HG03469 (cell line): ENCODE data around the gene FOXA3.

ENCODE experiments used
- ATAC-seq: cut with Tn5 transposase; IDR thresholded peaks from one replicate; pipeline ENCODE4 v1.9.1; 2021; ENCODE audit warnings: mild to moderate bottlenecking, moderate library complexity, moderate number of reproducible peaks; ENCODE audit not compliant: unreplicated experiment

FOXA3 gene

DNA sequence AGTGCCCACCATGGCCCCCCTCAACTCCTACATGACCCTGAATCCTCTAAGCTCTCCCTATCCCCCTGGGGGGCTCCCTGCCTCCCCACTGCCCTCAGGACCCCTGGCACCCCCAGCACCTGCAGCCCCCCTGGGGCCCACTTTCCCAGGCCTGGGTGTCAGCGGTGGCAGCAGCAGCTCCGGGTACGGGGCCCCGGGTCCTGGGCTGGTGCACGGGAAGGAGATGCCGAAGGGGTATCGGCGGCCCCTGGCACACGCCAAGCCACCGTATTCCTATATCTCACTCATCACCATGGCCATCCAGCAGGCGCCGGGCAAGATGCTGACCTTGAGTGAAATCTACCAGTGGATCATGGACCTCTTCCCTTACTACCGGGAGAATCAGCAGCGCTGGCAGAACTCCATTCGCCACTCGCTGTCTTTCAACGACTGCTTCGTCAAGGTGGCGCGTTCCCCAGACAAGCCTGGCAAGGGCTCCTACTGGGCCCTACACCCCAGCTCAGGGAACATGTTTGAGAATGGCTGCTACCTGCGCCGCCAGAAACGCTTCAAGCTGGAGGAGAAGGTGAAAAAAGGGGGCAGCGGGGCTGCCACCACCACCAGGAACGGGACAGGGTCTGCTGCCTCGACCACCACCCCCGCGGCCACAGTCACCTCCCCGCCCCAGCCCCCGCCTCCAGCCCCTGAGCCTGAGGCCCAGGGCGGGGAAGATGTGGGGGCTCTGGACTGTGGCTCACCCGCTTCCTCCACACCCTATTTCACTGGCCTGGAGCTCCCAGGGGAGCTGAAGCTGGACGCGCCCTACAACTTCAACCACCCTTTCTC lies 8.2 kb downstream of the FOXA3 start:
- ATAC-seq, result no peak

DNA sequence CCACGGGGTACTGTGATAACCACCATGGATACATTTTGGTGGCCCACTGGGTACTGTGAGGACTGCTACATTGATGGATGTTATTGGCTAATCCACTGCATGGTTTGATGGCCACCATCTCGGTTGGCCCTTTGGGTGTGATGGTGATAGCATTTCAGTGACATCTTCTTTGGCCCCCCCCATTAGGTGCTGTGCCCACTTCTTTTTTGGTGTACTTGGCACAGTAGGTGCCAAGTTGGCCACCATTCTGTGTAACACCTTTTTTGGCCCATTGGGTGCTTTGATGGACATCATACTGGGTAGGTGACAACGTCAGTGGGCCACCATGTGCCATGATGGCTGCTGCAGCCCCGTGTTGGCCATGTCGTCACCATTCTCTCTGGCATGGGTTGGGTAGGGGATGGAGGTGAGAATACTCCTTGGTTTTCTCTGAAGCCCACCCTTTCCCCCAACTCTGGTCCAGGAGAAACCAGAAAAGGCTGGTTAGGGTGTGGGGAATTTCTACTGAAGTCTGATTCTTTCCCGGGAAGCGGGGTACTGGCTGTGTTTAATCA lies 9.2 kb downstream of the FOXA3 start:
- no peak for ATAC-seq

DNA sequence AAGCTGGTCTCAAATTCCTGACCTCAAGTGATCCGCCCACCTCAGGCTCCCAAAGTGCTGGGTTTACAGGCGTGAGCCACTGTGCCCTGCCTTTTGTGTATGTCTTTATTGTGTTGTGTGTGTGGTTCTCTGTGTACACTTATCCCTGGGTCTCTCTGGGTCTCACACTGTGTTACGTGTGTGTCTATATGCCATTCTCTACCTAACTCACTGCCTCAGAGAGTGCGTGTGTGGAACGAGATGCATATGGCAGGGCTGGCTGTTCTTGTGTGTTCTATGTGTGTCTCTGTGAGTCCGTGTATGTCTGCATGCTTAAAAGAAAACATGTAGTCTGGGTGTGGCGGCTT lies 10.5 kb downstream of the FOXA3 start:
- ATAC-seq, result no peak

DNA sequence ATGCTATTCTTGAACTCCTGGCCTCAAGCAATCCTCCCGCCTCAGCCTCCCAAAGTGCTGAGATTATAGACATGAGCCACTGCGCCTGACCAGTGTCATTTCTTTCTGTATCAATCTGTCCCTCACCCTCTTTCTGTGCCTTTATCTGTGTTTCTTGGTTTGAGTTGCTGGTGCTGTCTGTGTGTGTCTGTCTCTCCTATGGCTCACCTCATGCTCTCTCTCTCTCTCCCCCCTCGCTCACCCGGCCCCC lies 12.0 kb downstream of the FOXA3 start:
- ATAC-seq, result no peak

DNA sequence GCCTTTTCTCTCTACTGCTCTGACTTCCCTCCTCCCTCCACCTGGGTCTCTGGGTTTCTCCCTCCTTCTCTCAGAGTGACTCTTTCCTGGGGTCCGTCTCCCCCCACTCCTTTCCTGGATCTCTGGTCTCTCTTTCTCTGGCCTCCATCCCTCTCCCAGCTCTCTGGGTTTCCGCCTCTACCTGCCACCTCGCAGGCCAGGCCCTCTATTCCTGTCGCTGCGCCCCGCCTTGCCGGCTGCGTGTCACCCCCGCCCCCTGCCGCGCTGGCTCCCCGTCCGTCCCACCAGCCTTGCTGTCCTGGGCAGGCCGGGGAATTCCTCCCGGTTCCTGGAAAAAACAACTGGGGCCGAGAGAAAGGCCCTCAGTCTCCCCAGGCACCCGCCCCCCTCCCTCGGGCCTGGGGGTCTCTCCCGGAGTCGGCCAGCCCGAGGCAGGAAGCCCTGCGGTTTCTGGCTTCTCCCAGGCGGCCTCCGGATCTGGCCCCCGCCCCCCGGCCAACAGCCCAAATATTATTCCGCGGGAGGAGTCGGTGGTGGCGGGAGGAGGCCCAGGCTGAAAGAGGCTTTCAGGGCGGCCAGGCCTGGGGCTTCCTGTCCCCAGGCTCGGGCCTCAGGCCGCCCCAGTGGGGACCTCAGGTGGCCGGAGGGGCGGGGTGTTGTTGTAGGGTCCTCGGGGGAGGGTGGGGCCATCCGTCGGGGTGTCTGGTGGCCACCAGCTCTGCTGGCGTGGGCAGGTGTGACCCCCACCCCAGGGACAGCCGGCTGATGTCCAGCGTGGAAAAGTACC lies 12.5 kb downstream of the FOXA3 start:
- no peak for ATAC-seq

DNA sequence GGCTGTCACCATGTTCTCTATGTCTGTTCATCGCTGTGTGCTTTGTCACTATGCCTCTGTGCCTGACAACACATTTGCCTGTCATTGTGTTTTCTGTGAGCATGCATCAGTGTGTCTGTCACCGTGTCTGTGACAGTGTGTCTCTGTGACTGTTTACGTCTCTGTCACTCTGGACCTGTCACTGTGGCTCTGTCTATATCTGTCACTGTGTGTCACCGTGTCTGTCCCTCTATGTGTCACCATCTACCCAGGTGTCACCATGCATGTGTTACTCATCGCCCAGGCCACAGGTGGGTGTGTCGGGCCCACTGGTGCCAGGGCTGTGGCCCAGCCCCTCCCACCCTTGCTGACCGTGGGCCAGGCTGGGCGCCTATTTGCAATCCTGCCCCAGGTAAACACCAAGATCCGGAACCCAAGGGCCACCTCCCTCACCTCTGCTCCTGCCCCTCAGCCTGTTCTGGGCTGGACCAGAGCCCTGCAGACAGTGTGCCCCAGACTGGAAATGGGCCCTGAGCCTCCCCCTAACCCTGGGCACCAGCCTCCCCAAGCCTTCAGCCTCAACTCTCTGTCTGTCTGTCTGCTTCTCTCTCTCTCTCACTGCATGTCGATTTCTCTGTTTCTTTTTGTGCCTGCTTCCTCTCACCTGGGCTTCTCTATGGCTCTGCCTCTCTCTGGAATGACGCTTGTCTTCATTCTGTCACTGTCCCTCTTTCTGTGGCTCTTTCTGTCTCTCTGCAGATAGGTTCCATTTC lies 14.1 kb downstream of the FOXA3 start:
- no peak for ATAC-seq

DNA sequence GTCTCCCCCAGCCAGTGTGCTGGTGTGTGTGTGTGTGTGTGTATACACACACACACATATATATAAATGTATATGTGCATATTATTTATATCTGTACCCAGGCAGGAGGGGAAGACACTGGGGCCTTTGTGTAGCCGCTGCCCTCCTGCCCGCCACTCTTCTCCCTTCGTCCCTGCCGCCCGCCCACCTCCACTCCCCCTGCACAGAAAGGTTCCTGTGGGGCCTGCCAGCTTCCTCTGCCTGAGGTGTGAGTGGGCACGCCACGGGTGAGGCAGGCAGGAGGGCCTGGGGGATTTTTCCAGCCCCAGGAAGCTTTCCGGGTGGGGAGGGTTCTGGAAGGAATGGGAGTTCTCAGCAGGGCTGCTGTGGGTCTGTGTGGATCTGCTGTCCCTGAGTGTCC lies 14.9 kb downstream of the FOXA3 start:
- ATAC-seq, result no peak

DNA sequence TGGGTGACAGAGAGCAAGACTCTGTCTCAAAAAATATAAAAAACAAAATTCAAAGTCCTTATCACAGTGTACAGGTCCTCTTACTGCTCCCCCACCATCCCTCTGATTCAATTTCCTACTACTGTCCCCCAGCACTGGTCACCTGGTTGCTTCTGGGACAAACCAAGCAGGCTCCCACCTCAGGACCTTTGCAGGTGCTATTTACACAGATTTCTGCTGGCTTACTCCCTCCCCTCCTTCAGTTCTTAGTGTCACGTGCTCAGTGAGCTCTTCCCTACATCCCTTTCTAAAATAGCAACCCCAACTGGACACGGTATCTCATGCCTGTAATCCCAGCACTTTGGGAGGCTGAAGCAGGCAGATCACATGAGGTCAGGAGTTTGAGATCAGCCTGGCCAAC lies 15.8 kb downstream of the FOXA3 start:
- ATAC-seq, result no peak

DNA sequence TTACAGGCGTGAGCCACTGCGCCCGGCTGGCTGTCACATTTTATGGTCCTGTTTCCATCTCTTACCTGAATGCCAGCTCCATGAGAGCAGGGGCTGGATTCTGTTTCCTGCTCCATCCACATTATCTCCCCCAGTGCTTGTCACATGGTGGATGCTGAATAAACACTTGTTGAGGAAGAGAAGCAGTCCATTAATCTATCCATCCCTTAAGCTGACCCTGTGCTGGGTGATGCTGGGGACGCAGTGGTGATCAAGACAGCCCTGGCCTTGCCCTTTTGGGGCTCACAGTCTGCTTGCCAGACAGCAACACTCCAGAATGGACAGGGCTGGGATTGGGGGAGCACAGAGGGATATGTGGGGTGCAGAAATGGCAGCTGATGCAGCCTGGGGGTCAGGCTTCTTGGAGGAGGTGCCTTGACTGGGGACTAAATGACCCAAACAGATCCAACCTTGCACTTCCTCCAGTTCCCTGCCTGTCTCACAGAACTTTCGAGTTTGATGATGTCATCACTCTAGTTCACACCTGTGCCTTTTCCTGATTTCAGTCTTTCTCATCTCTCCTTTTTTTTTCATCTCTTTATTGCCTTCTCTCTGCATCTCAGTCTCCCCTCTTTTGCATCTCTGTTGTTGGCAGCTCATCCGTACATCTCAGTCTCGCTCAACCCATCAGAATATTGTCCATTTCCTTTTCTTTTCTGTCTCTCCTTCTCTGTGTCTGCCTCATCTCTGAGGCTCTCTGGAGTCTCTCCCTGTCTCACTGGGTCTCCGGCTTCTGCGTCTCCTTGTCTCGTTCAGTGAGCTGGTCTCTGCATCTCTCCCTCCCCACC lies 17.2 kb downstream of the FOXA3 start:
- no peak for ATAC-seq

DNA sequence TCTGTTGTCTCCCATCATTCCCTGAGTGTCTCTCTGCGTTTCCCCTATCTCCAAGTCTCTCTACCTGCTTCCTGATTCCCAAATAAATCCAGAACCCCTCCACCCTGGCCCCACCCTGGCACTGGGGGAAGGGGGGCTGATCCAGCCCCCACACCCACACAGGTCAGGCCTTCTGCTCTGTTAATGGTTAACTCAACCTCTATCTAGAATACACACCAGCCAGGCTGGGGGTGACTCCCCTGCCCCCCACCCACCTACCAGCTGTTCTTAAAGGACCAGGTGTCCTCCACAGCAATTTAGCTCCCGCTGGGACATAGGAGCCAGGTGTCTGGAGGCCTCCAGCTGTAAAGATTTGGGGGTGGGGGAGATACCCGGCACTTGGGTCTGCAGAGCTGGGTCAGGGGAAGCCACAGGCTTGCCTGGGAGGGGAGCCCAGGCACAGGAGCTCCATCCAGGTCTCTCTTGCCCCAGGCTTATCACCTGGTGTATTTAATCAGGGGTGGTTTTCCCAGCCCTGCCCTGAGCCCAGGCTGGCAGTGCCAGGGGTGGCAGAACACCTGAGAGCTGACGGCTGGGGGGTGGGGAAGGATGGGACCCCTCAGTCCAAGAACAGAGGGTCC lies 17.9 kb downstream of the FOXA3 start:
- no peak for ATAC-seq

DNA sequence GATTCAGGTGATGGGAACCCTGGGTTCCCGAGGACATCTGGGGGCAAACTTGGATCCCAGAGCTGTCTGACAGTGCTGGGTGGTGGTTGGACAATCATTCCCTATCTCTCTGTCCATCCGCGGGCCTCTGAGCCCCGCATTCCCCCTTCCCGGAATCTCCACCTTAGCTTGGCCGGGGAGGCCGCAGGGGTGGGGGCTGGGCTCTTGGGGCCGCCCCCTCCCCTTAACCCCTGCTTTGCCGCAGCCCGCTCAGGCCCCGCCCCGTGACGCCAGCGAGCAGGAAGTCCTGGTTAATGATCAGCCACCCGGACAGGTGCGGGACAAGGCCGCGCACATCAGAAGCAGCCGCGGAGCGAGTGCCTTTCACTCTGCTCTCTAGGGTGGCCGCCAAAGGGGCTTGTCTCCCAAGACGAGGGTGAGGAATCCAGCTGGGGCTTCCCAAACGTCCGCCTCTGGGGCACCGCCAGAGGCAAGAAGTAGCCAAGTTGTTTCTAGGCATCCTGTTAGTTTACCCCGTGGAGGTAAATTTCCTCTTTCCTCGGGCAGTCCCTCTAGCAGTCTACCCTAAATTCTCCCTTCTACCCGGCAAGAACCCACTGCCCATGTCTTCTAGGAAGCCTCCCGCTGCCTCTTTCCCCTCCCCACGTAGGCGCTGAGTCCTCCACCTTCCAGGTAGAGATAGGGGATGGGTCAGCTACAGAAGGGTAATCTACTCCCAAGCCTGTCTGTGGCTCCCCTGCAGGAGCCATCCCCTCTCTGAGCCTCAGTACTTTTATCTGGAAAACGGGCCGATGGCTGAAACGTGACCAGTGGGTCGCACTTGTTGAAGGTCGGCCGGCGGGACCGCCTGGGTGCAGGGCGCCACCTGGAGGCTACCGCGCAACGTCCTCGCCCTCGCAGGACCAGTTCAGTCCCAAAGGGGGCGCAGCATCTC lies 18.8 kb downstream of the FOXA3 start:
- no peak for ATAC-seq

DNA sequence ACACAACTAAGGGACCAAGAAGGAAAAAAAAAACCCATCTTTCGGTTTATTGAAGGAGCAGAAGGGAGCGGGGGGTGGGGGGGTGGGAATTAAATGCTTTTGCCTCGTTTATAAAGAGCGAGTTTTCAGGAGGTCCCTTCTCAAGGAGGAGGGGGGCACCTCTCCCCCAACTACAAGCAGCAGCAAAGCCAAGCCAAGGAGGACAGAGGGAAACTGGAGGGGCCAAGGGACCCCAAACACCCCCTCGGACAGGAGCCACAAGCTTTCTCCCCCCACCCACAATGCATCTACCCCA lies 19.4 kb downstream of the FOXA3 start:
- no peak for ATAC-seq

DNA sequence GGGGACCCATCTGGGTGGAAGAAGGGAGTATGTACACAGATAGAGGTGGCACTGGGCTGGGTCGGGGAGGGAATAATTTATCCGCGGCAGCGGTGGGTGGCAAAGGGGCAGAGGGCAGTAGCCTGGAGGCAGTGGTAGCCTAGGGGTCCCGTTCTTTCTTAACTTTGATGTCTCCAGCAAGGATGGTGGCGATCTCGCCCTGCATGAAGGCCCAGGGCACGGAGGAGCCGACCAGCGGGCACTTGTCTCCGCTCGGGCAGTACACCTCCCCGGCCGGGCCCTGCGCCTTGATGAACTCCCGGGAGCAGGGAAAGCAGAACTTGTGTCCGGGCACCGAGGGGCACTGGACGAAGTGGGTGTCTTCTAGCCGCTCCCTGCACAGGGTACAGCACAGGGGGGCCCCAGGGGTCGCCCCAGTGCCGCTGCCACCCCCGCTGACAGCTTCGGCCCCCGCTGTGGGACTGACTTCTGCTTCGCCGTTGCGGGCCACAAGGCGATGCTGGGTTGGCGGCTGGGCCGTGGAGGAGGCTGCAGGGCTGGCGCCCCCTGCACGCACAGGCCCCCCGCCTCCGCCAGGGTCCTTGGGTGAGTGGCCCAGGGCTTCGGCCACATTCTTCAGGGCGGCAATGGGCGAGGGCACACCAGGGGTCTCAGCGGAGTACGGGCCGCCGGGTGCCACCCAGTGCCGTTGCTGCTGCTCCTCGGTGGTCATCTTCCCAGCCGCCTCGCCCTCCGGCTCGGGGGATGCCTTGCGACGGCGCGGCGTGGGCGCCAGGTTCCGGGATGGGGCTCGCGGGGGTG lies 20.0 kb downstream of the FOXA3 start:
- no peak for ATAC-seq

DNA sequence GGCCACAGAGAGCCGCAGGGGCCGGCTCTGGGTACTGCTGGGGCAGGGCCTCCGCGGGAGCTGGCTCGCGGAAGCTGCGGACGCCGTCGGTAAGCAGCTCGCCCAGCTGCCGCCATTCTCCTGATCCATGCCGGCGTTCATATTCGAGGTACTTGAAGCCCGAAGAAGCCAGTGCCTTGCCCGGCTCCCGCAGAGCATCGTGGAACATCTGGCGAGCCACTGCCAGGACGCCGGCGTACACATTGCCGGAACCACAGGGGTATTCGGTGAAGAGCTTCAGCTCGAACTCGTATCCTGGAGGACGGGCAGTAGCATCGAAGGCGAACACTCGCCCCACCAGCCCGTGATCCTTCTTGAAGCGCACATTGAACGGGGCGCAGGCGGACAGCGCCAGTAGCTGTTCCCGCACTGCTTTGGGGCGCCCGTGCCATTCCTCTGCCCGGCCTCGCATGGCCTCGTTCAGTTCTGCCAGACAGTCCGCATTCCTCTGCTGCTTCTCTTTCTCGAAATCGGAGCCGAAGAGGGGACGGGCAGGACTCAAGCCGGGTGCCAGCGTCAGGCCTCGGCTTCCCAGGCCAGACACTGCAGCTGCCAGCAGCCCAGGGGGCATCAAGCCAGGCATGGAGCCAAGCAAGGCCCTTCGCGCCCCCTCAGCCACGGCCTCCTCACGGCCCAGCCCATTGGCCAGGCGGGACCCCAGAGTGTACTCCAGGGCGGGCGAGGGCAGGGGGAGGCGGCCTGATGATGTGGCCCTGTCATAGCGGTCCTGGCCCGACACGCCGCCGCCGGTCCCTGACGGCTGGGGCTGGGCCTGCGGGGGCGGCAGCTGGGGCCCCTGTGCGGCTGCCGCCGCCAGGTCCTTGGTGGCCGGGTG lies 20.8 kb downstream of the FOXA3 start:
- ATAC-seq, result no peak

DNA sequence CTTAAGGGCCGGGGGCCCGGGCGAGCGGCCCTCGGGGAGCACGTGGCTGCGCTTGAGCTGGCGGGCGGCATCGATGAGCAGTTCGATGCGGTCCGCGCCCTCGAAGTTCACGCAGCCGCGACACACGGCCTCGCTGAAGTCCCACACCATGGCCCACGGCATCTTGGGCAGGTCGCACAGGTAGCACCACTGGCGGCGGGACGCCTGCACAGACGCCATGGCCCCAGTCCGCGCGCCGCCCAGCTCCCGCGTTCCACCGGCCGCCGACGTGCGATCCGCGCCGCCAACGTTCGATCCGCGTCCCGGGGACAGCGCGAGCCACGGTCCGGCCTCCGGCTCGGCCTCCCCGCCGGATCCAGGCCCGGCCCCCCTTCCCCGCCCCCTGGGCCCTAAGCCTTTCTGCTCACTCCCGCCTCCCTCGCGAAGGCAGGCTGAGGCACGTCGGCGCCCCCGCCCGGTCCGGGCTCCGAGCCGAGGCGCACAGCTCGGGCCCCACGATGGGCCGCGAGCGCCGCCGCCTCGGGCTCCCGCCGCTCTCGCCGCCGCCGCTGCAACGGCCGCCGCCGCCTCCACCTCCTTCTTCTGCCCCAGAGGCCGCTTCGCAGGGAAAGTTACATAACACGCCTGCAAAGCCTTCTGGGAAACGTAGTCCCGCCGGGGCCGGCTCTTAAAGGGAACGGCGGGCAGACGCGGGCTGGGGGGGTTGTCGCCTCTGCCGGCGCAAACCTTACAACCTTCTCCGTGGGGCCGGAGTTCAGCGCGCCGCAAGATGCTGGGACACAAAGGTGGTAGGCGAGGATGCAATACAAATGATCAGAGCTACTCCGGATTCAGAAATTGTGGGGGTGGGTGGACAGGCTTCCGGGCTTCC lies 21.7 kb downstream of the FOXA3 start, which contains the start of gene IRF2BP1:
Gene IRF2BP1 (minus strand): TSS at position 586 of the 871 bp plus-strand sequence. CDS start 367 bp downstream, at position 219.
- no peak for ATAC-seq

DNA sequence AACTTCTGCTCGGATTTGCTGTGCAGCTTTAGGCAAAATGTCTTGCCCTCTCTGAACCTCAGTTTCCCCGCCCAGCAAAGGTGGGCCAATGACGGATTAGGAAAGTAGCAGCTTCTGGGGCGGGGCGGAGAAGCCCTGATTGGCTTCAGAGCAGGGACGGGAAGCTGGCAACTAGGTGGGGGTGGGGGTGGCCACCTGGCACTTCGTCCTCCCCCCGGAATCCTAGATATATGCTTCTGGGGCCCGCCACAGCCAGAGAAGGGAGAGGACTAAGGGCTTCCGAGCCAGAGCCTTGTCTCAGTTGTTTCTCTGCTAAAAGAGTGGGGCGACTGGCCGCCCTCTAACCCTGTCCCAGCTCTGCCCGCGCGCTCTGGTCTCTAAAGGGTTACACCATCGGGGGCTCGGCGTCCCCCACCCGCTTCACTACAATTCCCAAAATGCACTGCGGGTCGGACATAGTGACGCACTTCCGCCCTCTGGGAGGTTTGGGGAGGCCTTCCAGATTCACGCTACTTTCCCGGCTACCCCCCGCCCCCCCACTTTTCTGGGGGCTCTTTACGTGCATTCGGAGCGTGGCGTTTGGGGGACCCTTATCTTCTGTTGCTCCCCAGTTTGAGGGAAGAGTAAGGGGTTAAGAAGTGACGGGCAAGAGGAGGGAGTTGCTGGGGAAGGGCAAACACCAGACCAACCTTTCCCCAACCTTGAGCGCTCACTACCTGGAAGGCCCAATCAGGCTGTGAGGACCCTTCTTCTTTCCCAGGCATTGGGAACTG lies 22.5 kb downstream of the FOXA3 start:
- ATAC-seq, result no peak
